ENCODE results near the gene IFNA14. TPM values are rescaled to one million over a fixed set of nuclear protein-coding genes. Genes with fewer than 3 reads are reported as not detected.

IFNA14 gene
- total and polyA plus RNA-seq, 2 experiments from 2014 or later = not detected

DNA sequence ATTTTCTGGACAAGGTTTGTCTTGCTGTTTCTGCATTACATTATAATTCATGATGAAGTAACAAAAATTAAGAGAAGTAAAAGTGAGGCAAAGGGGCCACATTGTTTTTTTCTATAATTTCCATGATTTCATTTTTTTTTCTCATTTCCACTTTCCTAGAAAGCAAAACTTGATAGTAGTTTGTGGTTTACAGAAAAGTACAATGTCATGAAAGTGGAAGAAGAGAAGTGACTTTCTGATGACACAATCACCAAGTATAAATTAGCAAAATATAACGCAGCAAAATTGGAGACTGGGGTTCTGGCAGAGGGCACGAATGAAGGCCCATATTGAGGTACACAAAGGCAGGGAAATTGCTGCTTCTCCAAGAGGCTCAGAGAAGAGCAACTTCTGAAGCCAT is 5.0 kb upstream of the IFNA14 start:
- Histone ChIP-seq H3K79me2 (replicated peaks; ENCODE audit: insufficient read depth) (no peaks in the 10 kb centered on the region), H3F3A (replicated peaks; ENCODE audit: low read depth) (no peaks in the 10 kb centered on the region), H3K9me2 (ENCODE audit: insufficient read depth) (no peaks in the 10 kb centered on the region), H3K4me3 (no peak overlapping the region), H3K36me3 (ENCODE audit: insufficient read depth) (no peaks in the 10 kb centered on the region), H3K27me3 (ENCODE audit: insufficient read depth) (no peaks in the 10 kb centered on the region), H3K27ac (ENCODE audit: low read depth) (no peak overlapping the region), H4K20me1 (replicated peaks; ENCODE audit: insufficient read depth) (no peaks in the 10 kb centered on the region), H3K4me1 (ENCODE audit: insufficient read depth) (no peaks in the 10 kb centered on the region), H3K4me2 (no peak overlapping the region), H2AFZ (no peak overlapping the region)
- DNase-seq (ENCODE audit: low spot score) (no peak), ATAC-seq (no peak)
- Mint-ChIP-seq H3K27ac (no peak overlapping the region), H3K4me3 (no peak overlapping the region), H3K27me3 (ENCODE audit: insufficient read depth, low read depth, poor library complexity) (no peaks in the 10 kb centered on the region), H3K4me1 (no peaks in the 10 kb centered on the region; the same call in 2 of the 3 replicates), H3K9me3 (no peaks in the 10 kb centered on the region), H3K36me3 (ENCODE audit: low read depth) (no peaks in the 10 kb centered on the region)
- no peak for TF ChIP-seq ZNF462 (CRISPR knock-in tag; IDR thresholded peaks at IDR 0.05)
- TF ChIP-seq CTCF (conservative IDR thresholded peaks at IDR 0.05; ENCODE audit: low read depth in 2 of 2) = no peak
- TF ChIP-seq STAT1 (IDR thresholded peaks at IDR 0.05; ENCODE audit: unreplicated experiment) = no peak
- no peak for TF ChIP-seq NANOG (IDR thresholded peaks at IDR 0.05; ENCODE audit: borderline replicate concordance)
- no peak for TF ChIP-seq ZNF331 (CRISPR knock-in tag; IDR thresholded peaks at IDR 0.05; ENCODE audit: low read depth)
- TF ChIP-seq EZH2 (IDR thresholded peaks at IDR 0.05; ENCODE audit: low read depth, unreplicated experiment) = no peak
- TF ChIP-seq ZNF114 (CRISPR knock-in tag; IDR thresholded peaks at IDR 0.05) = no peak
- TF ChIP-seq JUNB (IDR thresholded peaks at IDR 0.05; ENCODE audit: unreplicated experiment) = no peak
- TF ChIP-seq, protein P1, sequence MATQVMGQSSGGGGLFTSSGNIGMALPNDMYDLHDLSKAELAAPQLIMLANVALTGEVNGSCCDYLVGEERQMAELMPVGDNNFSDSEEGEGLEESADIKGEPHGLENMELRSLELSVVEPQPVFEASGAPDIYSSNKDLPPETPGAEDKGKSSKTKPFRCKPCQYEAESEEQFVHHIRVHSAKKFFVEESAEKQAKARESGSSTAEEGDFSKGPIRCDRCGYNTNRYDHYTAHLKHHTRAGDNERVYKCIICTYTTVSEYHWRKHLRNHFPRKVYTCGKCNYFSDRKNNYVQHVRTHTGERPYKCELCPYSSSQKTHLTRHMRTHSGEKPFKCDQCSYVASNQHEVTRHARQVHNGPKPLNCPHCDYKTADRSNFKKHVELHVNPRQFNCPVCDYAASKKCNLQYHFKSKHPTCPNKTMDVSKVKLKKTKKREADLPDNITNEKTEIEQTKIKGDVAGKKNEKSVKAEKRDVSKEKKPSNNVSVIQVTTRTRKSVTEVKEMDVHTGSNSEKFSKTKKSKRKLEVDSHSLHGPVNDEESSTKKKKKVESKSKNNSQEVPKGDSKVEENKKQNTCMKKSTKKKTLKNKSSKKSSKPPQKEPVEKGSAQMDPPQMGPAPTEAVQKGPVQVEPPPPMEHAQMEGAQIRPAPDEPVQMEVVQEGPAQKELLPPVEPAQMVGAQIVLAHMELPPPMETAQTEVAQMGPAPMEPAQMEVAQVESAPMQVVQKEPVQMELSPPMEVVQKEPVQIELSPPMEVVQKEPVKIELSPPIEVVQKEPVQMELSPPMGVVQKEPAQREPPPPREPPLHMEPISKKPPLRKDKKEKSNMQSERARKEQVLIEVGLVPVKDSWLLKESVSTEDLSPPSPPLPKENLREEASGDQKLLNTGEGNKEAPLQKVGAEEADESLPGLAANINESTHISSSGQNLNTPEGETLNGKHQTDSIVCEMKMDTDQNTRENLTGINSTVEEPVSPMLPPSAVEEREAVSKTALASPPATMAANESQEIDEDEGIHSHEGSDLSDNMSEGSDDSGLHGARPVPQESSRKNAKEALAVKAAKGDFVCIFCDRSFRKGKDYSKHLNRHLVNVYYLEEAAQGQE (IDR thresholded peaks at IDR 0.05; ENCODE audit: unreplicated experiment) = no peak
- TF ChIP-seq POLR2AphosphoS5 (IDR thresholded peaks at IDR 0.05; ENCODE audit: low read depth) = no peak
- TF ChIP-seq EZH2phosphoT487 (IDR thresholded peaks at IDR 0.05; ENCODE audit: unreplicated experiment) = no peak
- TF ChIP-seq ETS1 (IDR thresholded peaks at IDR 0.05) = no peak
- no peak for TF ChIP-seq CREB1 (CRISPR knock-in tag; IDR thresholded peaks at IDR 0.05; ENCODE audit: low read depth)
